Chondrocyte (in vitro differentiated cells): ENCODE results near the gene ACAD9. TPM values are rescaled to one million over a fixed set of nuclear protein-coding genes. Genes with fewer than 3 reads are reported as not detected.

Experiments used
- DNase-seq: peaks from one replicate; pipeline ENCODE4 v3.0.0; 2021; ENCODE audit warnings: mixed read lengths, low spot score
- H3K27ac Mint-ChIP-seq: one replicate; pipeline ENCODE4 v1.8.0; 2021; ENCODE audit warnings: mild to moderate bottlenecking, moderate library complexity, mixed read lengths; ENCODE audit not compliant: unreplicated experiment
- H3K27me3 Mint-ChIP-seq: 2 replicates; pipeline ENCODE4 v1.8.0; 2021; ENCODE audit warnings: low read depth, mixed read lengths
- H3K36me3 Mint-ChIP-seq: 2 replicates; pipeline ENCODE4 v1.8.0; 2021; ENCODE audit warnings: low read depth, mixed read lengths
- H3K4me1 Mint-ChIP-seq: 2 replicates; pipeline ENCODE4 v1.8.0; 2021; ENCODE audit warnings: low read depth, mild to moderate bottlenecking, mixed read lengths
- H3K4me3 Mint-ChIP-seq: one replicate; pipeline ENCODE4 v1.8.0; 2021; ENCODE audit warnings: mild to moderate bottlenecking, moderate library complexity, mixed read lengths; ENCODE audit not compliant: unreplicated experiment
- H3K9me3 Mint-ChIP-seq: 2 replicates; pipeline ENCODE4 v1.8.0; 2021; ENCODE audit warnings: low read depth, mixed read lengths
- total RNA-seq: library from RNA; stranded (reverse); gene quantifications from 3 replicates; pipeline ENCODE4 v1.2.1, GENCODE V29; 2021
- TF ChIP-seq, protein P1 (sequence below): fragments of 200-600 bp; sonication (generic); IDR thresholded peaks from 2 replicates; pipeline ENCODE4 v1.5.0; 2021; ENCODE audit warnings: antibody characterized with exemption, mild to moderate bottlenecking, moderate library complexity

ACAD9 gene
- total RNA-seq, 1 donor from 2014 or later = 33.9 TPM

DNA sequence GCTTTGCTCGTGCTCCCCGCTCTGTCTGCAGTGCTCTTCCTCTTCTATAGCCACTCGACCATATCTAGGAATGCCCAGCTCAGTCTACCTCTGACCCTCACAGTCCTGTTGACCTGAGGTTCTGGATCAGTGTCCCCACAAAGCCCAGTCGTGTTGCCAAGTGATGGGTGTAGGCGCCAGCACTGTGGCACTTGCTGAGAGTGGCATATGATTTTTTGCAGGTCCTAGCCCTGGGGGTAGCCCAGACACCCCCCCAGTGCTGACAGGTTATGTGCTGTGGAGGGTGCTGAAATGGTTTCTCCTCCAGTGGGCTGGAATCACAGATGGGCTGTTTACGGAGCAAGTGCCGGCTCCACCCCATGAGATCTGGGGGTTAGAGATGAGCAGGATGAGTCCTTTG, 32.5 kb downstream of the ACAD9 start:
- H3K27ac Mint-ChIP-seq = no peak overlapping the region
- H3K27me3 Mint-ChIP-seq = no peaks in the 10 kb centered on the region
- no peak for DNase-seq
- H3K36me3 Mint-ChIP-seq = peaks cover 43% of the 10 kb centered on the region
- no peaks in the 10 kb centered on the region for H3K9me3 Mint-ChIP-seq
- no peaks in the 10 kb centered on the region for H3K4me1 Mint-ChIP-seq
- H3K4me3 Mint-ChIP-seq = no peak overlapping the region
- TF ChIP-seq, protein P1, sequence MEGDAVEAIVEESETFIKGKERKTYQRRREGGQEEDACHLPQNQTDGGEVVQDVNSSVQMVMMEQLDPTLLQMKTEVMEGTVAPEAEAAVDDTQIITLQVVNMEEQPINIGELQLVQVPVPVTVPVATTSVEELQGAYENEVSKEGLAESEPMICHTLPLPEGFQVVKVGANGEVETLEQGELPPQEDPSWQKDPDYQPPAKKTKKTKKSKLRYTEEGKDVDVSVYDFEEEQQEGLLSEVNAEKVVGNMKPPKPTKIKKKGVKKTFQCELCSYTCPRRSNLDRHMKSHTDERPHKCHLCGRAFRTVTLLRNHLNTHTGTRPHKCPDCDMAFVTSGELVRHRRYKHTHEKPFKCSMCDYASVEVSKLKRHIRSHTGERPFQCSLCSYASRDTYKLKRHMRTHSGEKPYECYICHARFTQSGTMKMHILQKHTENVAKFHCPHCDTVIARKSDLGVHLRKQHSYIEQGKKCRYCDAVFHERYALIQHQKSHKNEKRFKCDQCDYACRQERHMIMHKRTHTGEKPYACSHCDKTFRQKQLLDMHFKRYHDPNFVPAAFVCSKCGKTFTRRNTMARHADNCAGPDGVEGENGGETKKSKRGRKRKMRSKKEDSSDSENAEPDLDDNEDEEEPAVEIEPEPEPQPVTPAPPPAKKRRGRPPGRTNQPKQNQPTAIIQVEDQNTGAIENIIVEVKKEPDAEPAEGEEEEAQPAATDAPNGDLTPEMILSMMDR = no peak

DNA sequence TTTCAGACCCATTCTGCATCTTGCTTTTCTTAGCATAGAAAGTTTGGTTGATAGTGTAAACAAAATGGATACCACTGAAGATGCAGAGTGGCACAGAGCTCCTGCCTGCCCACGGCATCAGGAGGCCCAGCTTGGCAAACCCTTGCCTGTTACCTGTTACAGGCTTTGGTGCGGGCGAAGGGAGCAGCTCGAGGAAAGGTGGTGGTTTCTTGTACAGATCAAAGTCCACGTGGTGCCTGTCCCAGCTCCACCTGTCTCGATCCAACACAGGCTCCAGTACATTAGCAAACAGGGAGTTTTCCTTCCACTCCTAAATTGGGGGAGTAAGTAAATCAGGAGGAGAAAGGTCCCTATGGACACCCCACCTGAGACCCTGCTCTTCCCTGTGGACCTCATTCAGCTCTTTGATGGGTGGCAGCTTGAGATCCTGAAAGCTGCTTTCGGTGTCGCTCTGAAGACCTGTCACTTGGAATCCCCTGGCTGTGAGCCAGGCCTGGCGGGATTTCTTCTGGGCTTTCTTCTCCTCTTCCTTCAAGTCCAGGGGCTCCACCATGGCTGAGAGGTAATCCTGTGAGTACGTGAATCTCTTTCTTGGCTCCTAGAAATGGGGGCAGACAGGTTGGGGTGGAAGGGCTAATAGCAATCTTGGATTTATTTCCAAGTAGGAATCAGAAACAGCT, 35.7 kb downstream of the ACAD9 start:
- Mint-ChIP-seq H3K4me3 (no peak overlapping the region), H3K4me1 (no peaks in the 10 kb centered on the region), H3K27ac (no peak overlapping the region), H3K9me3 (peaks cover 16% of the 10 kb centered on the region), H3K27me3 (no peaks in the 10 kb centered on the region), H3K36me3 (peaks cover 63% of the 10 kb centered on the region)
- DNase-seq = no peak
- TF ChIP-seq, protein P1 = no peak

GRCh38 chr3:128917291-128917690, 37.9 kb downstream of the ACAD9 start:
- H3K27ac Mint-ChIP-seq = no peak overlapping the region
- H3K36me3 Mint-ChIP-seq = peaks cover 62% of the 10 kb centered on the region
- H3K4me1 Mint-ChIP-seq = no peaks in the 10 kb centered on the region
- TF ChIP-seq, protein P1 = peak; percentile 28
- H3K9me3 Mint-ChIP-seq = peaks cover 33% of the 10 kb centered on the region
- DNase-seq = no peak
- H3K4me3 Mint-ChIP-seq = no peak overlapping the region
- no peaks in the 10 kb centered on the region for H3K27me3 Mint-ChIP-seq

DNA sequence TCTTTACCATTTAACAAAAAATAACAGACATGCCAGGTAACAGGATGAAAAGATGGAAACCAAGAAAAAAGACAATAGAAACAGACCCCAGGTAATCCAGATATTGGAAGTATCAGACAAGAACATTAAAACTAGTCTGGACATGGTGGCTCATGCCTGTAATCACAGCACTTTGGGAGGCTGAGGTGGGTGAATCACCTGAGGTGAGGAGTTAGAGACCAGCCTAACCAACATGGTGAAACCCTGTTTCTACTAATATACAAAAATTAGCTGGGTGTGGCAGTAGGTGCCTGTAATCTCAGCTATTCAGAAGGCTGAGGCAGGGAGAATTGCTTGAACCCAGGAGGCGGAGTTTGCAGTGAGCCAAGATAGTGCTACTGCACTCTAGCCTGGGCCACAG, 40.6 kb downstream of the ACAD9 start:
- Mint-ChIP-seq H3K4me1 (no peaks in the 10 kb centered on the region), H3K36me3 (peaks cover 46% of the 10 kb centered on the region), H3K27ac (no peak overlapping the region), H3K4me3 (no peak overlapping the region), H3K27me3 (no peaks in the 10 kb centered on the region), H3K9me3 (peaks cover 58% of the 10 kb centered on the region)
- TF ChIP-seq, protein P1 = no peak
- DNase-seq = no peak

DNA sequence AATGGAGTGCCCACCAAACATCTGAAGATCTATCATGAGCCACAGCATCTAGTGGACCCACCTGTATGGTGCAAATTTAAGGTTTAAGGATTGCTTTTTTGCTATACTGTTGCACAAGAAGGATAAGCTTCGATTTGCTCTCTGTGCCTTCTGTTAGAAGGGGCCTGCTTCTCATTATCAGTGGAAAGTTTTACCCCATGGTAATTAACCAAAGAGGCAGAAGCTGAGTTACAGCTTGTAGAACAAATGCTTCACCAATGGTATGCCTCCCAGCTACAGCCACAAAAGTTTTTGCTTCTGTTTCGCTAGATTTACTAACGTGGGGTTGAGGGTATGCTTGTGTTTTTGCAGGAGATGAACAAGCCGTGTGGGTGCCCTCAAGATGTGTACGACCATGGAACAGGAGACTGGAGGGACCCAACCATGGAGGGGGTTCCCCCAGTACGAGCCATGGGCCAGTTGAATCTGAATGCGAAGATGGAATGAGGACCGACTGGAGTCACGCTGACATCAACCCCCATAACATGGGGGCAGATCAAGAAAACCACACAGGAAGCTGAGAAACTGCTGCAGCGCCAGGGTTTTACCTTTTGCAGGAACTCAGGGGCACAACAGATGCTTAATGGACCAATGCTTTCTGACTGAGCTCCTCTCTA, 43.5 kb downstream of the ACAD9 start:
- H3K9me3 Mint-ChIP-seq = peaks cover 77% of the 10 kb centered on the region
- H3K27ac Mint-ChIP-seq = no peak overlapping the region
- H3K4me3 Mint-ChIP-seq = no peak overlapping the region
- TF ChIP-seq, protein P1 = no peak
- H3K4me1 Mint-ChIP-seq = no peaks in the 10 kb centered on the region
- no peaks in the 10 kb centered on the region for H3K27me3 Mint-ChIP-seq
- H3K36me3 Mint-ChIP-seq = peaks cover 29% of the 10 kb centered on the region
- DNase-seq = no peak
